ENCODE measurements around the gene KRT72.

DNA sequence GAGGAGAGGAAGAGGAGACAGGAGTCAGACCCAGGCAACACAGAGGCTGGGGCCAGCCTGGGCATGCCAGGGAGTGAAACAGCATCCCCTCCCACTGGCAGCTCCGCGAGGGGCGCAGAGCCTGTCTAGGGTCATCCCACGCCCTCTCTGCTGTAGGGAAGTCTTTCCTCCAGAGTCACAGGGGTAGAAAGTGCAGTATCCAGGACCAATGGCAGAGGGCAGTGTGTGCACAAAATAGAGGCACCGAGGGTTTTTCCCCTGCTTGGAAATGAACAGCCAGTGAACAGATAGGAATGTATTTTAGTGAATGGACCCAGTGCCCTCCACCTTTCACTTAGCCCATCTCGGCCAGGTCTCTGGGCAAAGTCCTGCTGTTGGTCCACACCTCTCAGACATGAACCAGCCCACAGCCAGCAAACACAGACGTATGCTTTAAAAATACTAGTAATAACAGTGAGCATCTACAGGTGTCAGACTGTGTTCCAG, 18.2 kb downstream of the KRT72 start:
- peak in 5 of 6 experiments; percentile 32 to 71 (median 63) for TF ChIP-seq CTCF (IDR thresholded peaks at IDR 0.05)
- no peak for TF ChIP-seq POLR2A (IDR thresholded peaks at IDR 0.05)
